M059J (cell line): Measurements from ENCODE around the gene MARCKSL1. TPM values are rescaled to one million over a fixed set of nuclear protein-coding genes. Genes with fewer than 3 reads are reported as not detected.
A peak's percentile ranks its signal among the peaks of the same experiment; 100 is the strongest.
"Not testable (repeated sequence)": the region's sequence is repeated elsewhere in the genome, so short reads cannot be mapped to it uniquely, and the experiment has no call there.

Experiments used
- DNase-seq: peaks from one replicate; pipeline ENCODE4 v3.0.0-alpha.2; 2012; ENCODE audit warnings: low read depth
- total RNA-seq: library from RNA; depleted of rRNA; stranded (reverse); fragments of >200 nt; shearing (Covaris generic); gene quantifications from 2 replicates; pipeline ENCODE4 v1.2.3, GENCODE V29; 2014; rRNA removed

The MARCKSL1 gene, protein sequence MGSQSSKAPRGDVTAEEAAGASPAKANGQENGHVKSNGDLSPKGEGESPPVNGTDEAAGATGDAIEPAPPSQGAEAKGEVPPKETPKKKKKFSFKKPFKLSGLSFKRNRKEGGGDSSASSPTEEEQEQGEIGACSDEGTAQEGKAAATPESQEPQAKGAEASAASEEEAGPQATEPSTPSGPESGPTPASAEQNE
- total RNA-seq: 73.3 and 110 TPM in 2 replicates

DNA sequence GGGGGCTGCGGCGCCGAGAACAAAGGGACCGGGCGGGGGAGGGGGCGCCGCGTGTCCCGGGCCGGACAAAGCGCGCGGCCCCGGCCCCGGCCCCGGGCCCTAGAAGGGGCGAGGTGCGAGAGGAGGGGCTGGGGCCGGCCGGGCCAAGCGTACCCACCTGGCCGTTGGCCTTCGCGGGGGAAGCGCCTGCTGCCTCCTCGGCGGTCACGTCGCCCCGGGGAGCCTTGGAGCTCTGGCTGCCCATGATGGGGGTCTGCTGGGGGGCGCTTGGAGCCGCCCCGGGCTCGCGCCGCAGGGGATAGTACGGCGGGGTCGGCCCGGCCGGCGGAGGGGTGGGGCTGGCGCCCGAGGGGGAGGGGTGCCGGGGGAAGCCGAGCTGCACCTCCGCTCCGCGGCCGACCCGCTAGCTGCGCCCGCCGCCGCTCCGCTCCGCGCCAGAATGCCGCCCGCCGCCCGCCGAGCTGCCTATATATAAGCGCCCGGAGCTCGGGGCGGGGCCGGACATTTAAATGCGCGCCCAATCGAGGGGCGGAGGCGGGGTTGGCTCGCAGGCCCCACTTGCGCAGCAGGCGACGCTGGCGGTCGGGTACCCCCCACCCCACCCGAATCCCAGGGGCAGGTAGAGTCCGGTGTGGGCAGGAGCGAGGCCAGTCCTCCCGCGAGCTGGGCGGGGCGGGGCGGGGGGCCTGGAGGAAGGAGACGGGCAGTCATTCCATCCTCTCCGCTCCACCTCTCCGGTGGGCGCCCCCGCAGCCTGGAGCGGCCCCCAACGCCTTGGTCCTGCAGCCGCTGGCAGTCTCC, at the start of gene MARCKSL1:
Gene MARCKSL1, minus strand, starts transcription at position 444 of the 801 bp plus-strand sequence. Its CDS starts 200 bp downstream, at position 244.
- DNase-seq: peak; percentile 62

DNA sequence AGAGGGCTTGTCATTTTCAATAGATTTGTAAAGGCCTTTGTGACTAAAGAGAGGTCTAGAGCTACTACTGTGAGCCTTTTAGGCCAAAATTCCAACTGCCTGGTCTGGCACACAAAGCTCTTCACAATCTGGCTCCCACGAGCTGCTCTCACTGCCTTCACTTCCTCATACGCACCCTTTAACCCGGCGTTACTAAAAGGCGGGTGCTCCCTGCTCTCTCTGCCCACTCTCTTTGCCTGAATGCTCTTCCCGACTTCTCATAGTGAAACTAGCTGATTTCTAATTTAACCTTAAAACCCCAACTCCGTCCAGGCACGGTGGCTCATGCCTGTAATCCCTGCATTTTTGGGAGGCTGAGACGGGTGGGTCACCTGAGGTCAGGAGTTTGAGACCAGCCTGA, 44.0 kb upstream of the MARCKSL1 start:
- no peak for DNase-seq

DNA sequence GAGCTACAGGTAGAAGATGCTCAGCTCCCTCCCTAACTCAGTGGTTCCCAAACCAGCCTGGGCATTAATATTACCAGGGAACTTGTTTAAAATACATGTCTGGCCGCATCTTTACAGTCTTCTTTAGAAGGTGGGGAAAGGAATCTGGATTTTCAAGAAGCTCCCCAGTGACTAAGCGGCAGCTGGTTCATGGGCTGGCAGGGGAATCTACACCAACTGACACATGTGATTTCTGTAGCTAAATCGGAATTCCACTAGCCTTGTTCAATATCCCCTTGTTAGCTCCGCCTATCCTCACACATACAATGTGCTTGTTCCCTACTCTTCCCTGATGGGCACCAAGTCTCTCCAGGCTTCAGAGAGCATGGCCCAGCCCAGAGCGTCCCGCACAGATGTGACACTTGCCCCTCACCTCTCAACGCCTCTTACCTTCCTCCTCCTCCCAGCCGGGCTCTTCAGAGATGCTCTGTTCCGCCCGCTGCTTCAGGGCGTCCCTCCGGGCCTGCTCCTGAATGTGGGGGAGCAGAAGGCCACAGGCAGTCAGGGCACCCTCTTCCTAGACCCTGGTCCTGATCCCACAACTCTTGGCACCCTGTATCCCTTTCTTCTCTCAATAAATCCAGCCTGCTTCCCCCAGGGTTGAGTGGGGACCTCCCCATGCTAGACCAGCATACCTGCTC, 41.6 kb upstream of the MARCKSL1 start:
- DNase-seq: no peak

DNA sequence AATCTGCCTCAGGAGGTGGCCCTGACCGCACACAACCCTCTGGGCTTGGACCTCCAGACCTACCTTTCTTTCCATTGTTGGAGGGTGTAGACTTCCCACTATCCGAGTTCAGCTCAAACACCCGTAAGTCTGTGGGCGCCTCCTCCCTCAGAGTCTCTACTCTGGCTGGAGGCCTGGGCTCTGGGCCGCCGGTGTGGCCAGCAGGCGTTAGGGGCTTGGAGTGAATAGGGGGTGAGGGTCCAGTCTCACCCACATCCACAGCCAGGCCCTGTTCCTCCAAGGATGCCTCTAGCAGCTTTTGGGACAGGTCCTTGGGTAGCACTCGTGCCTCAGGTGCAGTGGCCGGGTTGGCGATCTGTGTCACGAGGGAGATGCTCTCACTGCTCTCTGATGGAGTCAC, 40.2 kb upstream of the MARCKSL1 start:
- DNase-seq: no peak

DNA sequence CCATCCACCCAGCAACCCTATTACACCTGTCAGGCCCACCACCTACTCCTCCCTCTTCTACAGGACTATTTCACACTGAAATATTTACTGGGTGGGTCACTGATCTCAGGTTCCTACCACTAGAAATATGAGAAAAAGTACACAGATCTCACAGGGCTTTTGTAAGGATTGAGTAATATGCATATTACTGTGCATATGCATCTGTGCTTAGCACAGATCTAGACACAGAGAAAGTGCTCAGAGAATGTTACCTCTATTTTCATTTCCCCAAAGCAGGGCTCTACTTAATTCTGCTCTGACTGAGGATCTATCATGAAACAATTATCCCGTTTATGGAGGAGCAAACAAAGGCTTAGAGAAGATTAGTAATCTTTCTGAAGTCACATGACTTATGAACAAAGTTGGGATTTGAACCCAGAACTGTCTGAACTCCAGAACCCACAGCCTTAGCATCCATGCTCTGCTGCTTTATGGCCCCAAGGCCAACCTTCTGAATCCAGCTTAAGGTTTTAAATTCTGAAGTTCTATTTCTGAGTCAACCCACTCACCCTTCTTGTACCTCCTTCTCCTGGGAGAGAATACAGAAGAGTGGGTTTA, 38.1 kb upstream of the MARCKSL1 start:
- no peak for DNase-seq

DNA sequence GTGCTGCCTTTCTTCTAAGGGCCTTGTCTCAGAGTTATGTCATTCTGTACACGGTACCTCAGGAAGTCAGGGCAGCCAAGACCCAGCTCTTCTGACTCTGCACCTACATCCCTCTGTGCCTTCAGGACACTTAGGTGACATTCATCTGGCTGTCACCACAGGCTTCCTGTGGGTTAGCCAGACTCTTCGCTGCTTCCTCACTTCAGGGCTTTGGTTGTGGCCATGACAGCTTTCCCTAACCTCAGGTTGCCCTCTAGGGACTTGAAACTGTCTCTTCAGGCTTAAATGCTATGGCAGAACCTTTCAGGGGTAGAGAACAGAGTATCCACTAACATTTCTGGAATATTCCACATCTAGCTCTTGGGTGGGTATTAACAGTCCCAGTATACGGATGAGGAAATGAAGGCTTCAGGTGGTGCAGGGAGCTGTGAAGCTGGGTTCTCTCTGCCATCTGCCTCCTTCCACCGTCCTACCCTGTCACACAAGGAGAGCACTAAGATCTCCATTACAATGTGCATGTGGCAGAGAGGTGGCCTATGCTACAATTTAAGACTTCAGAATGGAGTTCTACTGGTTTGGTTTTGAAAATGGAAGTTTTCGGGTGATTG, 36.2 kb upstream of the MARCKSL1 start:
- DNase-seq: no peak

DNA sequence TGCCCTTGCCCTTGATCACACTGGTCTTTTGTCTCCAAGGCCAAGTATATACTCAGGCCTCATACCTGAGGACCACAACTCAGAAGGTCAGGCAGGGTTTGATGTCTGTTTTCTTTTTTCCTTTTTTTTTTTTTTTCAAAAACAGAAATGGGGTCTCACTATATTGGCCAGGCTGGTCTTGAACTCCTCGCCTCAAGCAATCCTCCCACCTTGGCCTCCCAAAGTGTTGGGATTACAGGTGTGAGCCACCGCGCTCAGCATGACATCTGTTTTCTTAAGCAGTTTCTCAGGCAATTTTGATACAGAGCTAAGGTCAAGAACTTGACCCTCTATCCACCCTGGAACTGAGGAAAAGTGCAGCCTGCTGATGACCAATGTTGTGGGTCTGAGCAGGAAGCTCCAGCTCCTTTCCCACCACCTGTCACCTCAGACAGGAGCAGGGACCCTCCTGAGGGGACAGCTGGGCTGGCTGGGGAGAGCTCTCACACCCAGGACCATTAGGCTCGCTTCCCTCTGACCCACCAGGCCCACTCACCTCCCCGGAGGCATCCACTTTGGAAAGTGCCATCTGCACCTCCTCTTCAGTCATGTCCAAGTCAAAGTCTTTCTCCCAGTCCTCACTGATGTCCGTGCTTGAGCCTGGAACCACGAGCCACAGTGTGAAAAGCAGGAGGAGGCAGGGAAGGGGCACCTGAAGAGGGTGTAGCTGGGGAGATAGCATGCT, 32.0 kb upstream of the MARCKSL1 start:
- DNase-seq: no peak

DNA sequence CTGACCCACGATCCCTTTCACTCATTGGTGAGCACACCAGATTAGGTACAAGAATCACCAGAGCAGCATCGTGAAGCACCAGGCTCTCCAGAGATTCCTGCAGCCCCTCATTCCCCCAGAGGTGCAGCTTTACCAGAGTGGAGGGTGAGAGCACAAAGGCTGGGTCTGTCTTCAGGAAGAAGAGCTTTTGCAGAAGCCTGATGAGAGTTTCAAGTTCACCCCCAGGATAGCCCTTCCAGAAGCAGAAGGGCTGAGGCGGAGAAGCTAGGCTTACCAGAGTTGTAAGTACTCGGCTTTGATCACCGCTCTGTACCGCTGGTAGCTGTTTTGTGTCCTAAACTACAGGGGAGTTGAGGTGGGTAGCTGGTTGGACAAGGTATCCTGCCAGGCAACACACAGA, 29.4 kb upstream of the MARCKSL1 start:
- no peak for DNase-seq

DNA sequence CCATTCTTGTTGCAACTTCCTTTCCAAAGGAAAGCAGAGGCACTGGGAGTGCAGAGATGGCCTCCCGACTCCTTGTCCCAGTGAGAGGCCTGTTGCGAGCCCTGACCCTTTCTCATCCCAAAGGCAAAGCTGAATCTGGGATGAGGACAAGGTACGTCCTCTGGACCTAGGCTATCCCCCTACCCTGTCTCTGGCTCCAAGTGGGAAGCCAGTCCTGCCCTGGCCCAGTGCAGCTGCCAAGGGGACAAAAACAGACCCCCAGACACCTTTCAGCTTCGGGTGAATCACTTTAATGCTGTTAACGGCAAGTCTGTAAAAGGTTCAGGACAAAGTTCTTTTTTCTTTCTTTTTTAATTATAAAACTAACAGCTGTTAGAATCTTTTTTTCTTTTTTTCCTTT, 28.8 kb upstream of the MARCKSL1 start:
- DNase-seq: no peak

DNA sequence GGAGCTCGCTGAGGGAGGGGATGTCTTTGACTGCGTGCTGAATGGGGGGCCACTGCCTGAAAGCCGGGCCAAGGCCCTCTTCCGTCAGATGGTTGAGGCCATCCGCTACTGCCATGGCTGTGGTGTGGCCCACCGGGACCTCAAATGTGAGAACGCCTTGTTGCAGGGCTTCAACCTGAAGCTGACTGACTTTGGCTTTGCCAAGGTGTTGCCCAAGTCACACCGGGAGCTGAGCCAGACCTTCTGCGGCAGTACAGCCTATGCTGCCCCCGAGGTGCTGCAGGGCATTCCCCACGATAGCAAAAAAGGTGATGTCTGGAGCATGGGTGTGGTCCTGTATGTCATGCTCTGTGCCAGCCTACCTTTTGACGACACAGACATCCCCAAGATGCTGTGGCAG, 27.7 kb upstream of the MARCKSL1 start:
- no peak for DNase-seq

DNA sequence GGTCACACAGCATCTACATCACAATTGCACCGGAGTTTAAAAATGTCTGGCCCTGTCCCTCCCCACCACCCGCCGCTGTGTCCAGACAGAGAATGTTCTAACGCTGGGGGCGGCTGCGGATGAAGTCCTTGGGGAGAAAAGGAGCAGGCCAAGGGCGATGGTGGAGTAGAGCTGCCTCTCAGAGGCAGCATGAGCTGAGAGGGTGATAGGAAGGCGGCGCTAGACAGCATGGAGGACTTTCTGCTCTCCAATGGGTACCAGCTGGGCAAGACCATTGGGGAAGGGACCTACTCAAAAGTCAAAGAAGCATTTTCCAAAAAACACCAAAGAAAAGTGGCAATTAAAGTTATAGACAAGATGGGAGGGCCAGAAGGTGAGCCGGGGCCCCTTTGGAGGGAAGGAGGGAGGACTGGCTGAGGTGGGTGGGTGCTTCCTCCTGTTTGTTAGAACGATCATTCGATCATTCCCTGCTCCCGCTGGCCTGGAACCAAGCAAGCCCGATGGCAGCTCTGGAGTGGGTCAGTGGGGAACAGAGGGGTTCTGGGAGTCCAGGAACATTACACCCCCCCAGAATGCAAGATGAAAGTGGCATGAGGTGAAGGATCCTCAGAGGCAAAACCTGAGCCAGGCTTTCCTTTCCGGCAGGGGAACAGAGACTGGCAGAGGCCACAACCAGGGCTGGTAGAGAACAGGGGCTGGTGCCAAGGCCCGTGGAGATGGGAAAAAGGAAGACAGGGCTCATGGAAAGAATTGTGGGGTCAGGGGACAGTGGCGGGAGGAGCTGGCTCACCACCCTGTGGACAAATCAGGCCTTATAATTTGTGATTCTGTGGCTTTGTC, 26.7 kb upstream of the MARCKSL1 start, which contains the start of the genes FAM229A and TSSK3:
Gene FAM229A, minus strand, starts transcription at position 12 of the 840 bp plus-strand sequence. CDS start 394 bp downstream, outside the sequence.
Gene TSSK3, plus strand, starts transcription at position 66 of the 840 bp plus-strand sequence. Its CDS starts 163 bp downstream, at position 229.
- DNase-seq: no peak

DNA sequence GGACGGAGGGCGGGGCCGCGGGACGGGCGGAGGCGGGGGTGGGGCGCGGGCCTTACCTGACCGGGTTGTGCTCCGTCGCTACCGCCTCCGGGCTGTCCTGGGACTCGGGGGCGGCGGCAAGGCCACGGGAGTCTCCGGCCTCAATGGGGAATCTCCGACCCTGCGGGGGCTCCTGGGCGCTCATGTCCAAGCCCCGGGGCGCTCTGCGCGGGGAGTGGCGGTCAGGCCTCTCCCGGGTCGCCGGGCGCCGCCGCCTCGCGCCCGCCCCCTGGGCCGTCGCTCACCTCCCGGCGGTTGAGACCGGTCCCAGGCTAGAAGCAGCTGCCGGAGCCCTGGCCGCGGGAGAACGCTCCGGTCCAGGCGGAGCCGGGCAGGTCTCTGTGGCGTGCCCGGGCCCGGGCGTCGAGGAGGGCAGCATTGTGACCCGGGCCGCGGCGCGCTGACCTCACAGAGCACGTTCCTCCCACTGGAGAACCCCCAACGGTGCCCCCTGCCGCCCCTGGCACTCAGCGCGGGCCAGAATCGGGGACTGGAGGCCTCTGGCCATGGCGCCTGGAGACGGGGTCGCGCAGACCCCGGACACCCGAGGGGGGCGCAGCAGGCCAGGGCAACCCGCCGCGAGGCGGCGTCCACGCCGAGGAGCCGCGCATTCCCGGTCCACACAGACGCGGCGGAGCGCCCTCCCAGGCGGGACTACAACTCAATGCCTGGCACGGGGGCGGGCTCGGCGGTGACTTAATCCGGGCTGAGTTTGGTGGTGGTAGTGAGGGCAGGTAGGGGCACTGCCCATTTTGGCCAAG, 25.8 kb upstream of the MARCKSL1 start:
- DNase-seq: no peak

DNA sequence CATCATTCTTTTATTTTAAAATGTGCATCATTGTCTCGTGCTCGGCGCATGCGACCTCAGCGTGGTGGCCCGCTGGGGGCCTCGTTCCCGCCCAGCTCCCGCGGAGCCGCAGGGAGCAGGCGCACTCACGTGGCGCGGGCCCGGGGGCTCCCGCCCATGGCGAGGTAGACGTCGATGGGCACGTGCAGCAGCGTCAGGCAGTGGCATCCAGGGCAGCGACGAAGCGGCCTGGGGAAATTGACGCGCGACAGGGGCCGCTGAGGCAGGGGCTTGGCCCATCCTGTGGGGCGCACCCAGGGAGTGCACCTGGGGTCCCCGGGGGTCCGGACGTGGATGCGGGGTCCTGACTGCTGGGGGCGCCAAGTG, 25.3 kb upstream of the MARCKSL1 start:
- no peak for DNase-seq

DNA sequence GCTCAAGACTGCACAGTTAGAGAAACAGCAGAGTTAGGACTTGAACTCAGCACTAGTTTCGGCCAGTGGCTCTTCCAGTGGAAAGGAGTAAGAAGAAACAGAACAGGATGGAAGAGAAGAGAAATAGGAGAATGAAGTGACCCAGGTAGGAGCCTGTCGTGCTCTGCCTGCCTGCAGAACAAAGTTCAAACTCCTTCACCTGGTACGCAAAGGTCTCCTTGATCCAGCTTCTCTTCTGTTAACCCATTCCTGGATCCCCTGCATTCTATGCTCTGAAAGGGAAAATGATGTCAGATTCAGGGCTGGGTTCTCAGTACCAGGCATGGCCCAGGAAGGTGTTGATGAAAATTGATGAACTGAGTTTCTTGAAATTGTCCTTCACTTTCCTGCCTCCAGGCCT, 22.4 kb upstream of the MARCKSL1 start:
- no peak for DNase-seq

DNA sequence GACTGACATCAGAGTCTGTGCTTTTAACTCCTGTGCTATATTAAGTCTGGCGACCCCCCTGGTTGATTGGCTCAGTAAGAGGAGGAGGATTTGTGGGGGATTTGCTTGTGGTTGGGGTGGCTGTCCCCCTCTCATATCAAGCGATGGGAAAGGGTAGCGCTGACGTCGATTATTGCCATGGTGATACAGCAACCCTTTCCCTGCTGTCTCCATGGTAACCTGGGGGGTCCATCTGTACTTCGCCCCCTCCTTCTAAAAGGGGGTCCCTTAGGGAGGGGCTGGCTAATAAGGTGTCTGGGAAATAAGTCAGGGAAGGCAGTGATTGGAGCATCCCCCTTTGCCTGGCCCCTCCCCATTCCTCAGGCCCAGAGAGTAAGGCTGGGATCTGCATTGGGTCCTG, 21.6 kb upstream of the MARCKSL1 start:
- no peak for DNase-seq

DNA sequence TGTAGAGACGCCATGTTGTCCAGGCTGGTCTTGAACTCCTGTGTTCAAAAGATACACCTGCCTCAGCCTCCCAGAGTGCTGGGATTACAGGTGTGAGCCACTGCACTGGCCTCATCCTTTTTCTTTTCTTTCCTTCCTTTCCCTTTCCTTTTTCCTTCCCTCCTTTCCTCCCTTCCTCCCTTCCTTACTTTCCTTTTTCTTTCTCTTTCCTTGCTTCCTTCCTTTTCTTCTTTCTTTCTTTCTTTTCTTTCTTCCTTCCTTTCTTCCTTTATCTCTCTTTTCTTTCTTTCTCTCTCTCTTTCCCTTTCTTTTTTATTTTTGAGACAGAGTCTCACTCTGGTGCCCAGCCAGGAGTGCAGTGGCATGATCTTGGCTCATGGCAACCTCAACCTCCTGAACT, 20.4 kb upstream of the MARCKSL1 start:
- no peak for DNase-seq

DNA sequence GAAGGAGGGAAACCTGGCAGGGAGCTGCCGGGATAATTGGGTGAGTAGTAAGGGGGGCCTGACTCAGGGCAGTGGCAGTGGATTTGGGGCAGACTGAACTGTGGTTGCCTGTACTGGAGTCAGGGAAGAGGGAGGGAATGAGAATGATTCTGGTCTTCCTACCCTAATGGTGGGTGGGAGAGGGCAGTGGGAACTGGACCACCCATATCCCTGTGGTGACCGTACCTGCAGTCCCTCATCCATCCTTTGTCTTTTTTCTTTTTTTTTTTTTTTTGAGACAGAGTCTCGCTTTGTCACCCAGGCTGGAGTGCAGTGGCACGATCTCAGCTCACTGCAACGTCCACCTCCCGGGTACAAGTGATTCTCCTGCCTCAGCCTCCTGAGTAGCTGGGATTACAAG, 19.7 kb upstream of the MARCKSL1 start:
- DNase-seq: not testable (repeated sequence)

DNA sequence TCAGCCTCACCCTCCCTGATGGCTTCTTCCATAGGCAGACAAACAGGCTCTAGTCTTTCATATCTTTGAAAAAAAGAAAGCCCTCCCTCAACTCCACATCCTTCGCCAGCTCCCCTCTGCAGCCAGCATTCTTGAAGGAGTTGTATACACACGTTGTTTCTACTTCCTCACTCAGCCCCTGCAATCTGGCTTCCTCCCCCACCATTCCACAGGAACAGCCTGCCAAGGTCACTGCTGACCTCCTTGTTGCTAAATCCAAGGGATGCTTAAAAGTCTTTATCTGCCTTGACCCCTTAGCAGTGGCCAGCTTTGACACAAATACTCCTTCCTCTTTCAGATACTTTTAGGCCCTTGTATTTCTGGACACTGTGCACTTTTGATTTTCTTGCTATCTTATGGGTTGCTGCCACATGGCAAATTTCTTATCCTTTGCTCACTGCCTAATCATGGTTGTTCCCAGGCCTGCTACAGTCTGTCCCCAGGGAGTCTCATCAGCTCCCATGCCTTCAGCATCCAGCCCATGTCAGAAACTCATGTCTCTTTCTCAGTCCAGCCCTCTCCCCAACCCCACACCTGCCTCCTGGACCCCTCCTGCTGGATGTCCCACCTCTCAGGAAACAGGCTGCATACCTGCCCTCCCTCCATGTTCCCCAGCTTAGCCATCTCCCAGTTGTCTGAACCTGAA, 18.0 kb upstream of the MARCKSL1 start:
- DNase-seq: no peak

DNA sequence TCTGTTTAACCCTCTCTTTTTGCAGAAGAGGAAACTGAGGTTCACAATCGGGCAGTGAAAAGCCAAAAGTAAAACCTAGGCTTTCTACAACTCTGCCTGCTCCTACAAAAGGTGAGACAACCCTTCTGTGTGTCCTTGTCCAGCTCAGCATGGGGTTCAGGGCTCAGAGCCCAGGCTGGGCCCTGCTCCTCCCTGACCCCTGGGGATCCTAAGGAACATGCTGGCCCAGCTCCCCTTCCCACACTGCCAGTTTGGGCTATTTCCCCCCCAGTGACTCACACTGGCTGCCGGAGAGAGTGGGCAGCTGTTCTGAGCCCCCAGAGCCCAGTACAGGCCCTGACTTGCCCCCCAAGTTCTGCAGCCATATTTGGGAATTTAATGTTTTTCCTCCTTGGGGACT, 17.4 kb upstream of the MARCKSL1 start:
- DNase-seq: no peak
